GM10248 (cell line): Measurements from ENCODE around the gene TCF12.

Experiments used
- CTCF ChIA-PET: fragments of 300-600 bp; sonication (Branson Sonifier 250); formaldehyde crosslinking; extraction: SDS; loops from one replicate; lab custom pipeline; 2021; ENCODE audit warnings: antibody characterized with exemption; lab: Yijun Ruan, JAX
- POLR2A ChIA-PET: fragments of 350-650 bp; sonication (Branson Sonifier 250); formaldehyde crosslinking; extraction: SDS; loops from one replicate; lab custom pipeline; 2020; ENCODE audit warnings: antibody characterized with exemption; lab: Yijun Ruan, JAX
- DNase-seq: peaks from one replicate; pipeline ENCODE4 v3.0.0; 2012; ENCODE audit errors: extremely low spot score
- TF ChIP-seq, protein P1 (sequence below): IDR thresholded peaks from 2 replicates; pipeline ENCODE4 v1.5.1; 2012; ENCODE audit warnings: mild to moderate bottlenecking, low read depth; ENCODE audit errors: extremely low read depth, missing control alignments, control extremely low read depth

TCF12 gene

DNA sequence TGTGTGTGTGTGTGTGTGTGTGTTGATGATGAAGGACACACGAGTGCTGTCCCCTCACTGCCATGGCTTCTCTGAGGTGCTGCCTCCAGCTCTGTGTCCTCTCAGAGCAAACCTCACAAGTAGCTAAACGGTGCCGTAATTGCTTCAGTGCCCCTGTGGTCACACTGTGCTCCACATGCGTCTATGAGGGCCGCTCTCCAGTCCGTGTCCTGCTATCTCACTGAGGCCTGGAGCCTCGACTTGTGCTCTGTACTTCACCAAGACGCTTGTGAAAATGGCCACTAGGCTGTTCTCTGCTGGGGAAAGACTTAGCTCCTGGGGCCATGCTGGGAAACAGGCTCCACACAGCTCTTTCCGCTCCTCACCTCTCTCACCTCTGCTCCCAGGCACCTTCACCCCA, 392.4 kb downstream of the TCF12 start:
- ChIA-PET CTCF (interaction anchor here (0.8 to 5.8 kb wide), 4 partner anchors 11 to 489 kb away, joined by 3 to 28 read pairs (median 4); no protein-coding TSS in a partner anchor), POLR2A (interaction anchor here (0.7 kb wide), 1 partner anchor 614 kb away, joined by 4 read pairs; no protein-coding TSS in a partner anchor)
- no peak for DNase-seq
- TF ChIP-seq, protein P1, sequence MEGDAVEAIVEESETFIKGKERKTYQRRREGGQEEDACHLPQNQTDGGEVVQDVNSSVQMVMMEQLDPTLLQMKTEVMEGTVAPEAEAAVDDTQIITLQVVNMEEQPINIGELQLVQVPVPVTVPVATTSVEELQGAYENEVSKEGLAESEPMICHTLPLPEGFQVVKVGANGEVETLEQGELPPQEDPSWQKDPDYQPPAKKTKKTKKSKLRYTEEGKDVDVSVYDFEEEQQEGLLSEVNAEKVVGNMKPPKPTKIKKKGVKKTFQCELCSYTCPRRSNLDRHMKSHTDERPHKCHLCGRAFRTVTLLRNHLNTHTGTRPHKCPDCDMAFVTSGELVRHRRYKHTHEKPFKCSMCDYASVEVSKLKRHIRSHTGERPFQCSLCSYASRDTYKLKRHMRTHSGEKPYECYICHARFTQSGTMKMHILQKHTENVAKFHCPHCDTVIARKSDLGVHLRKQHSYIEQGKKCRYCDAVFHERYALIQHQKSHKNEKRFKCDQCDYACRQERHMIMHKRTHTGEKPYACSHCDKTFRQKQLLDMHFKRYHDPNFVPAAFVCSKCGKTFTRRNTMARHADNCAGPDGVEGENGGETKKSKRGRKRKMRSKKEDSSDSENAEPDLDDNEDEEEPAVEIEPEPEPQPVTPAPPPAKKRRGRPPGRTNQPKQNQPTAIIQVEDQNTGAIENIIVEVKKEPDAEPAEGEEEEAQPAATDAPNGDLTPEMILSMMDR, result no peak

DNA sequence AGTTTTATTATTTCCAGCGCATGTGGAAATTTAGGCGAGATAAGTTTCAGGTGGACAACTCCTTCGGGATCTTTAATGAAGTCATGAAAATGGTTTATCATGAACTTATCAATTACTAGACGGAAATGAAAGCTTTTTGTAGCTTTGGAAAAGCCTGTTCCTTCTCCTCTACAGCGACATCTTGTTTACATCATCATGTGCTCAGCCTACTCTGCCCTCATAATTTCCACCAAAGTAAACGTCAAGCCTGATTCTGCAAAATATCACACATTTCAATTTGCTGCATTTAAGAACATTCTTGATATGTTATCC, 393.5 kb downstream of the TCF12 start:
- ChIA-PET CTCF (interaction anchor here (2.2 to 5.8 kb wide), 2 partner anchors 165 to 490 kb away, joined by 6 to 28 read pairs; no protein-coding TSS in a partner anchor), POLR2A (no interaction called here)
- no peak for DNase-seq
- TF ChIP-seq, protein P1, result no peak

DNA sequence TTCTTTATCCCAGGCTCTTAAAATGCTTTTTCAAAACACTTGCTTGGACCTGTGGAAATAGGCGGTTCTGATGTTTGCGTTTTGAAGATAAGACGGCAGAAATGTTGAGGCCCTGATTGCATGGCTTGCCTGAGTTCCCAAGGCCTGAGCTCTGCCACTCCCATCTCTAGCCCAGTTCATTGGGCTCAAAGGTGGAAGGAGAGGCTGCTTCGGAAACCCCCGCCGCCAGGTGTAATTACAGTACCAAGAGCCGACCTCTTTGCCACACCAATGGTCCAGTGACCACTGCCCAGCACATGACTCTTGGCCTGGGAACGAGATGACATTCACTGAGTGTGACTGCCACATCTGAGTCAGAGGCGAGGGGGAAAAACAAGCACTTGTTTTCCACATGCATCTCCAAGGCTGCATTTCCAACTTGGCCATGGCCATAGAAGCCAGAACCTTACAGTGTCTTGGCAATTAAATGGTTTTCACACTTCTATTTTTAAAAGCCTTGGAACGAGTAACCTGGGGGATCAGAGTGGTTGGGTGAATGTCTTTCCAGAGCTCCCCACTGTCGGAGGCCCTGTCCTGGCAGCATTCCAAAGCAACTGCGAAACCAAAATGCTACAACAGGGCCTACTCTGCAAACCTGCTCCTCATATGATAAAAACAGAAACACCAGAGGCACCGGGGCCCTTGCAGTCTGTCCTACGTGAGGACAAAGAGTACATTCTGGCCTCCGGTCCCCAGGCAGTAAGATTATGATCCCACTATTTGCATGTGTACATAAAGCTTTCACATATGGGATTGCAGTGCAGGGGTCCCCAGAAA, 394.1 kb downstream of the TCF12 start:
- ChIA-PET CTCF (interaction anchor here (2.2 to 5.8 kb wide), 2 partner anchors 165 to 490 kb away, joined by 6 to 28 read pairs; no protein-coding TSS in a partner anchor), POLR2A (no interaction called here)
- no peak for DNase-seq
- TF ChIP-seq, protein P1, result no peak

DNA sequence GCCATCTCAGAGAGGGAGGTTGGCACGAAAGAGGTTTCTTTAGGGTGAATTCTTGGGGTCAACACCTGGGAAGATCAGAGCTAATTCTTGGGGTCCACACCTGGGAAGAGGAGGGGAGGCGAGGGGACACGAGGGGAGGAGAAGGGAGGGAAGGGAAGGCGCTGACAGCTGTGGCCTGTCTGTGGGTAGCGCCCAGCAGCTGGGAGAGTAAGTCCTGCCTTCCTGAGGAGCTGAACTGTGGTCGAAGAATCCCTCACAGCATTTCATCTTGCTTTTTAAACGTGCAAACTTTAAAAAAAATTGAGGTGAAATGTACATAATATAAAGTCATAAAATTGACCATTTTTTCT, 394.7 kb downstream of the TCF12 start:
- TF ChIP-seq, protein P1, result no peak
- ChIA-PET POLR2A (no interaction called here), CTCF (interaction anchor here (5.8 kb wide), 1 partner anchor 166 kb away, joined by 28 read pairs; no protein-coding TSS in a partner anchor)
- no peak for DNase-seq

DNA sequence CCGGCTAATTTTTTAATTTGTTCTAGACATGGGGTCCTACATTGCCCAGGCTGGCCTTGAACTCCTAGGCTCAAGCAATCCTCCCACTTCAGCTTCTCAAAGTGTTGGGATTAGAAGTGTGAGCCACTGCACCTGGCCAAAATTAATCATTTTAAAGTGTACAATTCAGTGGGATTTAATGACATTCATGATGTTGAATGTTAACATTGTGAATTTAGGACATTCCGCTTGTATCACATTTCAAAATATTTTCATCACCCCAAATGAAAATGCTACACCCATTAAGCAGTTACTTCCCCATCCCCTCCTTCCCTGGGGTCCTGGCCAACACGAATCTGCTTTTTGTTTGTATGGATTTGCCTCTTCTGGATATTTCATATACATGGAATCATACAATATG, 395.8 kb downstream of the TCF12 start:
- TF ChIP-seq, protein P1, result no peak
- DNase-seq, result no peak
- CTCF ChIA-PET, result interaction anchor here (1.5 kb wide), 1 partner anchor 168 kb away, joined by 7 read pairs; no protein-coding TSS in a partner anchor
- POLR2A ChIA-PET, result no interaction called here

DNA sequence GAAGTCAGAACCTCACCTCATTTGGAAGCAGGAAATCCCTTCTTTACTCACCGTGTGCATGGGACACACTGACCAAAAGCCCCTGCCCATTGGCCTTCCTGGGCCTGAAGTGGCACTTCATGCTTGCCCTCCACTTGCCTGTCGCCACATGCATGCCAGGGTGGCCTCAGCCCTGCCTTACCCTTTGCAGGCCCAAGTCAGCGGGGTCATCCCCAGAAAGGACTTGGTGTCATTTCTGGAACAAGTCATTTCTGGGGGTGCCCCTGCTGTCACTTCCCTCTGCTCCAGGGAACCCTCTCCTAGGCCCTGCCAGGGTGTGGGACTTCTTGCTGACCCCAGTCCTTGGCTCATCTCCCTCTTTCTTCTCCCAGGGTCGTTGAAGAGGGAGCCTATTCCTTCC, 398.0 kb downstream of the TCF12 start:
- CTCF ChIA-PET, result interaction anchor here (2.8 kb wide), 1 partner anchor 10 kb away, joined by 11 read pairs; no protein-coding TSS in a partner anchor

More for the DNA sequence above, 398.0 kb downstream of the TCF12 start:
- POLR2A ChIA-PET, result no interaction called here
- TF ChIP-seq, protein P1, result no peak
- no peak for DNase-seq
